GM21526 (cell line): ENCODE results near the gene RPL36A.
A peak's percentile ranks its signal among the peaks of the same experiment; 100 is the strongest.

Experiments
- ATAC-seq: cut with Tn5 transposase; IDR thresholded peaks from one replicate; pipeline ENCODE4 v1.9.1; 2021; ENCODE audit warnings: moderate library complexity; ENCODE audit not compliant: unreplicated experiment, low FRiP score

Gene RPL36A

GRCh38 chrX:101391831-101392230 is 1.0 kb downstream of the RPL36A start:
- ATAC-seq = no peak

- no peak for ATAC-seq
Observed at GRCh38 chrX:101393530-101394305, 2.9 kb downstream of the RPL36A start.

GRCh38 chrX:101394372-101394771 is 3.6 kb downstream of the RPL36A start:
- no peak for ATAC-seq

- no peak for ATAC-seq
Observed at GRCh38 chrX:101395789-101396188, 5.0 kb downstream of the RPL36A start.

GRCh38 chrX:101397779-101398178 is 7.0 kb downstream of the RPL36A start:
- ATAC-seq = no peak

GRCh38 chrX:101398694-101399093 is 7.9 kb downstream of the RPL36A start:
- ATAC-seq = no peak

GRCh38 chrX:101399825-101400224 is 9.0 kb downstream of the RPL36A start:
- no peak for ATAC-seq

- ATAC-seq = no peak
Observed at GRCh38 chrX:101407167-101407747, 16.4 kb downstream of the RPL36A start.

- ATAC-seq = peak; percentile 93
Observed at GRCh38 chrX:101407748-101408531, 17.1 kb downstream of the RPL36A start, which contains the start of the genes GLA and HNRNPH2. Gene GLA, minus strand, starts transcription at chrX:101407925. Its CDS starts 22 bp downstream, at chrX:101407903. Gene HNRNPH2, plus strand, starts transcription at chrX:101408222. Its CDS starts 3,767 bp downstream, at chrX:101411989.

- peak; percentile 22 for ATAC-seq
Observed at GRCh38 chrX:101408532-101408841, 17.7 kb downstream of the RPL36A start.

GRCh38 chrX:101409043-101409442 is 18.2 kb downstream of the RPL36A start:
- ATAC-seq = no peak

- ATAC-seq = no peak
Observed at GRCh38 chrX:101410461-101410860, 19.6 kb downstream of the RPL36A start.

GRCh38 chrX:101411984-101412383 is 21.2 kb downstream of the RPL36A start:
- ATAC-seq = no peak

- ATAC-seq = peak; percentile 64
Observed at GRCh38 chrX:101415180-101416145, 24.7 kb downstream of the RPL36A start.

GRCh38 chrX:101416691-101417090 is 25.9 kb downstream of the RPL36A start:
- no peak for ATAC-seq

- ATAC-seq = no peak
Observed at GRCh38 chrX:101417190-101417589, 26.4 kb downstream of the RPL36A start.

- no peak for ATAC-seq
Observed at GRCh38 chrX:101417981-101418841, 27.4 kb downstream of the RPL36A start.

- no peak for ATAC-seq
Observed at GRCh38 chrX:101419489-101419888, 28.7 kb downstream of the RPL36A start.

- no peak for ATAC-seq
Observed at GRCh38 chrX:101427954-101428353, 37.1 kb downstream of the RPL36A start.
